ENCODE results near the gene PPBP.

- TF ChIP-seq BHLHE40 (IDR thresholded peaks at IDR 0.05; ENCODE audit: borderline replicate concordance) (no peak), FOXA1 (IDR thresholded peaks at IDR 0.05) (no peak), SUZ12 (IDR thresholded peaks at IDR 0.05) (no peak), PKNOX1 (IDR thresholded peaks at IDR 0.05) (no peak), FOXM1 (IDR thresholded peaks at IDR 0.05; ENCODE audit: borderline replicate concordance) (no peak), SP1 (IDR thresholded peaks at IDR 0.05) (no peak), NFRKB (IDR thresholded peaks at IDR 0.05) (no peak), FOXK2 (IDR thresholded peaks at IDR 0.05) (no peak), CTBP1 (IDR thresholded peaks at IDR 0.05; ENCODE audit: borderline replicate concordance) (no peak), TARDBP (IDR thresholded peaks at IDR 0.05) (no peak)
These were observed 39.7 kb downstream of the PPBP start for GRCh38 chr4:73948291-73948690.
